NCI-H146 (cell line): ENCODE data around the gene CRIM1.

ENCODE experiments used
- DNase-seq: peaks from one replicate; lab custom pipeline; 2025; lab: John Stamatoyannopoulos, UW

CRIM1 gene

GRCh38 chr2:36397728-36398413 lies 42.3 kb downstream of the CRIM1 start:
- DNase-seq: no peak

GRCh38 chr2:36399050-36399449 lies 43.5 kb downstream of the CRIM1 start:
- DNase-seq: no peak

- no peak for DNase-seq
Observed at GRCh38 chr2:36403675-36404230, 48.2 kb downstream of the CRIM1 start.

GRCh38 chr2:36404318-36404717 lies 48.7 kb downstream of the CRIM1 start:
- DNase-seq: no peak

- no peak for DNase-seq
Observed at GRCh38 chr2:36404754-36405153, 49.2 kb downstream of the CRIM1 start.

GRCh38 chr2:36405183-36405582 lies 49.6 kb downstream of the CRIM1 start:
- DNase-seq: no peak

- no peak for DNase-seq
Observed at GRCh38 chr2:36406296-36406695, 50.7 kb downstream of the CRIM1 start.

GRCh38 chr2:36407413-36407812 lies 51.8 kb downstream of the CRIM1 start:
- no peak for DNase-seq

- DNase-seq: peak; percentile 2
Observed at GRCh38 chr2:36408198-36408703, 52.7 kb downstream of the CRIM1 start.

GRCh38 chr2:36409335-36409734 lies 53.8 kb downstream of the CRIM1 start:
- DNase-seq: no peak

GRCh38 chr2:36409935-36410334 lies 54.4 kb downstream of the CRIM1 start:
- no peak for DNase-seq

- no peak for DNase-seq
Observed at GRCh38 chr2:36410681-36411080, 55.1 kb downstream of the CRIM1 start.

GRCh38 chr2:36411962-36412444 lies 56.4 kb downstream of the CRIM1 start:
- DNase-seq: no peak

- DNase-seq: no peak
Observed at GRCh38 chr2:36413218-36413617, 57.6 kb downstream of the CRIM1 start.

- no peak for DNase-seq
Observed at GRCh38 chr2:36414307-36414706, 58.7 kb downstream of the CRIM1 start.

GRCh38 chr2:36415381-36416022 lies 59.9 kb downstream of the CRIM1 start:
- DNase-seq: no peak

- DNase-seq: no peak
Observed at GRCh38 chr2:36416370-36417165, 61.0 kb downstream of the CRIM1 start.

- DNase-seq: no peak
Observed at GRCh38 chr2:36420569-36421181, 65.1 kb downstream of the CRIM1 start.

GRCh38 chr2:36421379-36421778 lies 65.8 kb downstream of the CRIM1 start:
- DNase-seq: no peak

GRCh38 chr2:36423172-36423571 lies 67.6 kb downstream of the CRIM1 start:
- DNase-seq: no peak

GRCh38 chr2:36423619-36424120 lies 68.1 kb downstream of the CRIM1 start:
- DNase-seq: no peak
